ENCODE data around the gene SFXN2. TPM values are rescaled to one million over a fixed set of nuclear protein-coding genes. Genes with fewer than 3 reads are reported as not detected.

The SFXN2 gene
- total and polyA plus RNA-seq, 12 donors: 0.91 to 12.2 (median 5.7) TPM

- Histone ChIP-seq H3K27ac (peak overlapping the region; percentile 63 to 96 (median 92)), H3K9me3 (replicated peaks in 1 of 3) (no peaks in the 10 kb centered on the region), H3K36me3 (replicated peaks in 1 of 2) (no peaks in the 10 kb centered on the region), H3K4me1 (replicated peaks in 1 of 2) (peaks cover 85 to 92% of the 10 kb centered on the region in 2 donors), H3K27me3 (no peaks in the 10 kb centered on the region), H3K4me3 (peak overlapping the region in 1 of 4 donors; percentile 7)
- intact Hi-C loops (cut with DNase I): no loop called here
- TF ChIP-seq, protein P1, sequence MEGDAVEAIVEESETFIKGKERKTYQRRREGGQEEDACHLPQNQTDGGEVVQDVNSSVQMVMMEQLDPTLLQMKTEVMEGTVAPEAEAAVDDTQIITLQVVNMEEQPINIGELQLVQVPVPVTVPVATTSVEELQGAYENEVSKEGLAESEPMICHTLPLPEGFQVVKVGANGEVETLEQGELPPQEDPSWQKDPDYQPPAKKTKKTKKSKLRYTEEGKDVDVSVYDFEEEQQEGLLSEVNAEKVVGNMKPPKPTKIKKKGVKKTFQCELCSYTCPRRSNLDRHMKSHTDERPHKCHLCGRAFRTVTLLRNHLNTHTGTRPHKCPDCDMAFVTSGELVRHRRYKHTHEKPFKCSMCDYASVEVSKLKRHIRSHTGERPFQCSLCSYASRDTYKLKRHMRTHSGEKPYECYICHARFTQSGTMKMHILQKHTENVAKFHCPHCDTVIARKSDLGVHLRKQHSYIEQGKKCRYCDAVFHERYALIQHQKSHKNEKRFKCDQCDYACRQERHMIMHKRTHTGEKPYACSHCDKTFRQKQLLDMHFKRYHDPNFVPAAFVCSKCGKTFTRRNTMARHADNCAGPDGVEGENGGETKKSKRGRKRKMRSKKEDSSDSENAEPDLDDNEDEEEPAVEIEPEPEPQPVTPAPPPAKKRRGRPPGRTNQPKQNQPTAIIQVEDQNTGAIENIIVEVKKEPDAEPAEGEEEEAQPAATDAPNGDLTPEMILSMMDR (IDR thresholded peaks at IDR 0.05): no peak
- no peak for TF ChIP-seq POLR2A (IDR thresholded peaks at IDR 0.05)
- 31 to 44% (median 38%) methylated on average over 8 of the region's 8 CpGs for WGBS, 4 donors
- peak in 1 of 7 donors; percentile 40 for DNase-seq
These were observed 66.9 kb downstream of the SFXN2 start for GRCh38 chr10:102781090-102781920.

GRCh38 chr10:102781921-102782557 is 67.6 kb downstream of the SFXN2 start:
- peak in 2 of 7 donors; percentile 42 to 60 for DNase-seq
- H3K9me3 ChIP-seq (replicated peaks in 1 of 3): no peaks in the 10 kb centered on the region
- WGBS, 4 donors: 42 to 50% (median 47%) methylated on average over 6 of the region's 6 CpGs
- H3K27me3 ChIP-seq: no peaks in the 10 kb centered on the region
- no peak overlapping the region for H3K4me3 ChIP-seq
- no peaks in the 10 kb centered on the region for H3K36me3 ChIP-seq (replicated peaks in 1 of 2)
- peak in 1 of 2 donors; percentile 37 for TF ChIP-seq POLR2A (IDR thresholded peaks at IDR 0.05)
- TF ChIP-seq, protein P1 (IDR thresholded peaks at IDR 0.05): no peak
- H3K4me1 ChIP-seq (replicated peaks in 1 of 2): peaks cover 85 to 92% of the 10 kb centered on the region in 2 donors
- intact Hi-C loops (cut with DNase I): no loop called here
- peak overlapping the region; percentile 63 to 96 (median 92) for H3K27ac ChIP-seq

DNA sequence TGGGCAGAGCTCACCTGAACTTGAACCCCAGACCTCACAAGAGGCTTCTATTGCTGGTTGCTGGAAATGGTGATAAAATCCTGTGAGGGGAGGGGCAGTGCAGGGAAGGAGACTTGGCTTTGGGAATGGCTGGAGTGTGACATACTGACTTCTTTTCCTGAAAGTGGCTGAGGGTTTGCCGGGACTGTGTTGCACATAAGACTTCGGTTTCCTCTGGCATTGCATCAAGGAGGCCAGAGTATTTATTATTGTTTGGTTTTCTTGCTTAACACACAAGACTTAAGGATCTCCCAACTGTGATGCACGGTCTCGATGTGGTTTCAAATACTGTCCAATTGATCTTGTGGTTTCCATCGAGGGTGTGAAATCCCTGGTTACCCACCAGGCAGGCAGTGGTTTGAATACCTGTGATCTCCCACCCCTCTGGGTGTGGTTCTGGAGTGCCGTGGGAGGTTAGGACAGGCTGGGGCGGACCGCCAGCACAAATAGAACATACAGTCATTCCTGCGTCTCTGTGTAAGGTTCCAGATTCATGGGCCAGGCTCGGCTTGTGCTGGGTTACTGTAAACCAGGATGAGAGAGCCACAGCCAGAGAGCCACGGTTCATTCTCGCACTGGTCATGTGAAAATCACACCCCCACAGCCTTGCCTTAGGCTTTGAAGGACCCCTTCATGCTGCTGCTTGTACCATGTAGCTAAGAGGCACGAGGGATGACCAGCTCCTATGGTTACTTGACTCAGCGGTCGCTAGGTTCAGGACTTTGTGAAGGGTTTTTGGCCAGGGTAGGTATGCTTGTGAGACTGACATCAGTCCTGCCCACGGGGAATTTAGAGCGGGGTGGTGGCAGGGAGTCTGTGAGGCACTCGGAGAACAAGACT is 68.5 kb downstream of the SFXN2 start:
- peak in 6 of 7 donors; percentile 68 to 83 (median 74) for DNase-seq
- Histone ChIP-seq H3K9me3 (replicated peaks in 1 of 3) (no peaks in the 10 kb centered on the region), H3K36me3 (replicated peaks in 1 of 2) (no peaks in the 10 kb centered on the region), H3K27me3 (no peaks in the 10 kb centered on the region), H3K4me3 (no peak overlapping the region), H3K4me1 (replicated peaks in 1 of 2) (peaks cover 76 to 85% of the 10 kb centered on the region in 2 donors), H3K27ac (peak overlapping the region; percentile 63 to 96 (median 92))
- 48 to 63% (median 55%) methylated on average over 16 to 18 of the region's 18 CpGs for WGBS, 4 donors
- no peak for TF ChIP-seq POLR2A (IDR thresholded peaks at IDR 0.05)
- TF ChIP-seq, protein P1 (IDR thresholded peaks at IDR 0.05): no peak
- intact Hi-C loops (cut with DNase I): no loop called here

All from adrenal gland (tissue), 12 donors.